Measurements from ENCODE around the gene FAM120B.
"Not testable (repeated sequence)": the region's sequence is repeated elsewhere in the genome, so short reads cannot be mapped to it uniquely, and the experiment has no call there.

Gene FAM120B

DNA sequence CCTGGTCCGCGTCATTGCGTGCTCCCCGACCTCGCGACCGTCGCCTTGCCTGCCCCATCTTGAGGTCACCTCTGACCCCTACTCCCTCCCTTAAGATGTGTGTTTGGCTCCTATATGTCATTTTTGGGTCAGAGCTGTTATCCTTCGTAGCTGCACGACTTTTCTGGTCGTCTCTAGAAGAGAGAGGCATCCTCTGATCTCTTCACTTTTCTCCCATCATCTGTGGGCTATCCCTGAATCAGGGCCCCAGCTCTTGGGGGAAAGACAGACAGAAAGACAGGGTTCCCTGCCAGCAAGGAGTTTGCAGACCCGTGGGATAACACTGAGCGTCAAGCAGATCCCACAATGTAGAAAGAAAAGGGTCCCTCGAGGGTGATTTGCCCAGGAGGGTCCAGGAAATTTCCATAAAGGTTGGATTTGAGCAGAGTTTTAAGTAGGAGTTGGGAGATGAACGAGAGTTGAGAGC is 555 bp downstream of the FAM120B start:
- no peak for DNase-seq

DNA sequence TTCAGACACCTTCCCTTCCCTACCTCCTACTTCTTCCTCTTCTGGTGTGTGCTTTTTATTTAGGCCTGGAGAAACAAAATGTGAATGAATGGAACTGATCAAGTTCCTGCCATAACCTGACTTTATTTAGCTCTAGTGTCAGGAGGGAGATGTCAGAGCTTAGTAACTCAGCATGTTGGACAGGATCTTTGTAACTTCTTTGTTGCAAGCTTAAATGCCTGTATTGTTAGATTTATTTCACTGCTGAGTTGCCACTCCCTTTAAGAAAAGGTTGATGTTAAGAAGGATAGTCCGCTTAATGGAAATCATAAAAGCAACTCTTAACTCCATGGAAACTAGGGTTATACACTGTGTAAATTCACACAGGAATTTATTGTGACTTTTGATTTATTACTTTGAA is 2.2 kb downstream of the FAM120B start:
- no peak for DNase-seq

DNA sequence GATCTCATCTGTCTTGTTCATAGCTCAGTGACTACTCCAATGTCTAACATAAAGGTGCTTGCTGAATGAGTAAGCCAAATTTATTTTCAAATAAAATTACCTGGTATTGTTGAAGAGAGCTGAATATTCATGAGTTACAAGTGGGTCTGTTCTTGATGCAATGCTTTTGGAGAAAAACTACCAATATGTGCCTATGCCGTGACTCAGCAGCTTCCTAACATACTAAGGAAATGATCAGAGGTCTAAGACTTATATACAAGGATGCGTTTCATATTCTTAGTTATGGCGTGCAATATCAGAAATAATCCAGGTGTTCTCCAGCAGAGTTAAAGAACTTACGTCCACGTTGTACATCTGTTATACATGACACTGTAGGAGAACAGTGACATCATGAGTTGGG is 5.1 kb downstream of the FAM120B start:
- no peak for DNase-seq

DNA sequence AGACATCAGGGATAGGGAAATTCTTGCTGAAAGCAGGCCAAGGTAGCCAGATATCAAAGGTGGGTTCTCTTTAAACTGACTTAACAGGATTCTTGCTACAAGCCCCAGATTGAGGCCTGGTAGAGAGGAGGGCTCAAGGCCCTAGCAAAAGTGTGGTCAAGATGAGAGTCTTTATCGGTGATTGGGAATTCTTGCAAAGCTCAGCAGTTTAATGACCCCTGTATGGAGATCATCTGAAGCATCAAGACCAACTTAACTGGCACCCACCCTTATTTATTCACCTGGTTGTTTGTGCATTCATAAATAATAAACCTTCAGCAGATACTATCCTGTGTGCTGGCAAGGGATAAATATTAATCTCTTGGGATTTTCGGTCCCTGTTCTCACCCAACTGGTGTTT is 6.3 kb downstream of the FAM120B start:
- DNase-seq = no peak

DNA sequence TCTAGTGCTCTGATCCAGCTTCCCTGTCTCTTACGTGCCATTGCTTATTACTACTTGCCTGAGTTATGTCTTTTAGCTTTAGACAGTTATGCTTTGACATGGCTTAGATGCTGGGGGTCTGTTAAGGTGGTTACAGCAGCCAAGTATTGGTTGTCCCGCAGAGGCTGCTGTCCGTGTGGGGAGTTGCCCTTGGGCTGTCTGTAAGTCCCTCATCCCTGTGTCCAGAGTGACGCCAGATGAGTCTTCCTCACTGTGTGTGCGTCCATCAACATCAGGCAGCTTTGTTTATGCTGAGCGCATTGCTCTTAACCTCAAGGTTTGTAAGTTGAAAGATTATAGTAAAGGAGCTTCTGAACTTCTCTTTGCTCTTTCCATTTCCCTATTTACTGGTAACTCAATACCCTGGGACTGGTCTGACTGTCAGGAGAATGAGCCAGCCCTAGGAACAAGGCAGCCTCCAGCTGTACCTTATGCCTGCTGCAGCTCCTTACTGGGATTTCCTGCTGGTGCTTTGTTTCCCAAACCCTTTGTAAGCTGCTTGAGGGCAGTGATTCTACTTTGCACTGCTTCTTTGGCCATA is 7.2 kb downstream of the FAM120B start:
- DNase-seq = no peak

DNA sequence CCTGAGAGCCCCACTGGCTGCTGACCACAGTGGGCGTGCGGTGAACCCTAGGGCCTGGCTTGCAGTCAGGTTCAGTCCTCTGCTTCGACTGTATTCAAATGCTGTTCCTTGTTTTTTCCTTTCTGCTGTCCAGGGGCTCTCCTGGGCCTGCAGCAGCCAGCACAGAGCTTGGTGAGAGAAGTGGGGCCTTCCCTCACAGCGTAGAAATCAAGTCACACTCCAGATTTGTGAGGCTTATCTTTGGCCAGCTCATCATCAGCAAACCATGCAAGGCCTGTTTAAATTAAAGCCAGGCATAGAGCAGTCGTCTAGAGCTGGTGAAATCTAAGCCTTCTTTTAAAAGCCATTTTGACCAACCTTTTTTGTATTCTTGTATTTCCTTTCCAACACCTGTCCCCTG is 8.4 kb downstream of the FAM120B start:
- DNase-seq = no peak

DNA sequence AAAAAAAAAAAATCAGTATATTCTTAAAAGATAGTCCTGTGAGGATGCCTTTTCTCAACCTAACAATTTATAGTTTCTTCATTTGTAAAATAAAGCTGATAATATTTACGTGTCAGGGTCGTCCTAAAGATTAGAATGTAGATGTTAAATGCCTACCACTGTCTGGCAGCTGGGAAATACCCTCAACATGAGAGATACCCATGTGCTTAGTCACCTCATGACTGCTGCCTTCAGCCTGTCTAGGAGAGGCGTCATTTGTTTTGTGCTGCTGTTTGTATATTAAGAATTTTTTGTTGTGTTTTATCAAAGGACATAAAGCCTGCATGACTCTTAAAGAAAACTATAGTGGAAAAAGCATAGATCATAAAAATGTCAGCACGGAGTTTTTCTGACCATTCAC is 9.5 kb downstream of the FAM120B start:
- DNase-seq = no peak

DNA sequence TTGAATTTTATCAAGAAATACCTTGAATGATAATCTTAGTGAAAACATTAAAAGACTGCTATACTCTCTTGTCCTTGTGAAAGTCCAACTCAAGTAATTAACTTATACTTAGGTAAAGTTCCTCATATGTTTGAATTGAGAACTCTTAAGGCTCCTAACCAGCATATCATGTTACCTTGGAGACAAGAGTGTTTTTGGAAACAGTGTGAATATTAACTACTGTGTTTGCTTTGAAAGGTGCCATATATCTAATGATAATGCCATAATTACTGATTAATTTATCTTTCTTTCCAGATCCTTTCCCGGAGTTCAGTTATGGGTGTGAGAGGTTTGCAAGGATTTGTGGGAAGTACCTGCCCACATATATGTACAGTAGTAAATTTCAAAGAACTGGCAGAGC is 10.5 kb downstream of the FAM120B start:
- no peak for DNase-seq

DNA sequence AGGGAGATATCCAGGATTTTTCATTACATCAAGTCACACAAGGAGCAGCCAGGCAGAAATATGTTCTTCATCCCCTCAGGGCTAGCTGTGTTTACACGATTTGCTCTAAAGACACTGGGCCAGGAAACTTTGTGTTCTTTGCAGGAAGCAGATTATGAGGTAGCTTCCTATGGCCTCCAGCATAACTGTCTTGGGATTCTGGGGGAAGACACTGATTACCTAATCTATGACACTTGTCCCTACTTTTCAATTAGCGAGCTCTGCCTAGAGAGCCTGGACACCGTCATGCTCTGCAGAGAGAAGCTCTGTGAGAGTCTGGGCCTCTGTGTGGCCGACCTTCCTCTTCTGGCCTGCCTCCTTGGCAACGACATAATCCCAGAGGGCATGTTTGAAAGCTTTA is 11.2 kb downstream of the FAM120B start:
- no peak for DNase-seq

DNA sequence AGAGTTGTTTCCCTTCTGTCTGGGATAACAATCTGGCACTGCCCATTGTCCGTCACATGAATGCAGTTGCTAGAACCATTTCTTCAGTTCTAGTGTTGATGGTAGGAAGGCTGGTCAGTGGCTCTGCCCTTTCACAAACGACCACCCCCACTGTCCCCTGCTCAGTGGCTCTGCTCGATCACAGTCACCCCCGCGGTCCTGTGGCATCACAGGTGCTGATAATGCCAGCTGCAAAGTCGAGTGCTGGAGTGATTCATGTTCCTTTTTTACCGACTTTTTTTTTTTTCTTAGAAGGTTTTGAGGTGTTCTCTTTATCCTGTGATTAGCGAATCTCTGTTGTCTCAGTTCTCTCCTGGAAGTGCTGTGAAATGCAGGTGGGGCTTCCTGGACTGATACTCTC is 22.8 kb downstream of the FAM120B start:
- no peak for DNase-seq

DNA sequence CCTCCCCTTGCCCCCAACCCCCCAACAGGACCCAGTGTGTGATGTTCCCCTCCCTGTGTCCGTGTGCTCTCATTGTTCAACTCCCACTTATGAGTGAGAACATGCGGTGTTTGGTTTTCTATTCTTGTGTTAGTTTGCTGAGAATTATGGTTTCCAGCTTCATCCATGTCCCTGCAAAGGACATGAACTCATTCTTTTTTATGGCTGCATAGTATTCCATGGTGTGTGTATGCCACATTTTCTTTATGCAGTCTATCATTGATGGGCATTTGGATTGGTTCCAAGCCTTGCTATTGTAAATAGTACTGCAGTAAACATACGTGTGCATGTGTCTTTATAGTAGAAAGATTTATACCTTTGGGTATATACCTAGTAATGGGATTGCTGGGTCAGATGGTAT is 28.6 kb downstream of the FAM120B start:
- DNase-seq = not testable (repeated sequence)

DNA sequence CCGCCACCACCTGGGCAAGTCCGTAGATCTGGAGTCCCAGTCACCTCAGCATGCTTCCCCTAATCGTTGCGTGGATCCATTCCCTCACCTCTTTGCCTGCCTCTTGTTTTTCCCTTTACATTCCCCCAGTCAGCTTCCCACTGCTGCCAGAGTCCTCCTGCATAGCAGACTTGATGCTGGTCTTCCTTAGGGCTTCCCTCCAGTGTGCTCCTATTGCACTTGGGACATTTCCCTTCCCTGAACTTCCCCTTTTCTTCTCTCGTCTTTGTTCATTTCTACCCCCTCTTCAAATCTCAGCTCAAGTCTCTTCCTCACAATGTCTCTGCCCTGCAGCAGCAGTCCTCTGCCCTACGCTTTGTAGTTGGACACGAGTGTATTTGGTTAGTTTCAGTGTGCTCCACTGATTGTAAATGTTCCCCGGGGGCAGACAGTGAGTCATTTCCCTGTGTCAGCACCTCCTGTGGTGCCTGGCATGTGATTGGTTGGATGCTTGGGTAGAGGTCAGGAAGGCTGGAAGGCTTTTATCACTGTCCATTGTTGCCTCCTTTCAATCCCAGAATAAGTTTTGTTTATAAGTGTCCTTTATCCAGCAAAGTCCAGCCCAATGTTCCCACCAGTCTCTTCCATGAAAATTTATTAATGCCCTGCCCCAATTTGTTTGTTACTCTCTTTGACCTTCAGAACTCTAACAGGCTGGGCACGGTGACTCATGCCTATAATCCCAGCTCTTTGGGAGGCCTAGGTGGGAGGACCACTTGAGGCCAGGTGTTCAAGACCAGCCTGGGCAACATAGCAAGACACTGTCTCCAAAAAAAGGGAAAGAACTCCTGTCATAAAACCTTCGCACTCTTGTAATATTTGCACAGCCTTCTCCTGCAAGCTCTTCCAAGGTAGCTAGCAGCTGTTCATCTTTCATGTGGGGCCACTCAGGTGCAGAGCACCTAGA is 38.3 kb downstream of the FAM120B start:
- DNase-seq = no peak

DNA sequence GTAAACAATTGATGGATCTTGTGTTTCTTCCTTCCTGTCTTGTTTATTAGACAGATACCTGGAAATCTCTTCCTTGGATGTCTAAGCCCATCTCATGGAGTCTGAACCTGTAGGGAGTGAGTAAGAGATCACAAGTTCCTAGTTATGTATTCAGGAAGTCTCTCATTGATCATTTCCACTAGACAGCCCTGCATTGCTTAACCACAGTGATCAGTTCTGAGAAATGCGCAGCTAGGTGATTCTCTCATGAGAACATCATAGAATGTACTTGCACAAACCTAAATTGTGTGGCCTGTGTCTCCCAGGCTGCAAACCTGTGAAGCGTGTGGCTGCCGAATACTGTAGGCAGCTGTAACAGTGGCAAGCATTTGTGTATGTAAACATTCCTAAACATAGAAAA is 39.1 kb downstream of the FAM120B start:
- no peak for DNase-seq

DNA sequence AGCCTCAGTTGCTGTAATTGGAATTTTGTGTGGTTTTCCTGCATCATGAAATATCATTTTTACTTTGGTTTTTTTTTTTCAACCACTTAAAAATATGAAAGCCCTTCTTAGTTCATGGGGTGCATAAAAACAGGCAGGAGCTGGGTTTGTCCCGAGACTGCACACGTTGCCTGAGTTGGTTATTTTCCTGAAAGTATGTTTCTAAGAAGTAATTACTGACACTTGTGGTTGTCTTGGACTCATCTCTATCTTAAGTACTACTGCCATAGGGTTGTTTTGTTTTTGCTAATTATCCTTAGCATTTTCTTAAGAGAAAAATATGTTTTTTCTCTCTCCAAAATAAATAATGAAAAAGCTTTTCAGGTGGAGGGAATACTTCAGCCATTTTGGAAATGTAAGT is 40.1 kb downstream of the FAM120B start:
- DNase-seq = no peak

DNA sequence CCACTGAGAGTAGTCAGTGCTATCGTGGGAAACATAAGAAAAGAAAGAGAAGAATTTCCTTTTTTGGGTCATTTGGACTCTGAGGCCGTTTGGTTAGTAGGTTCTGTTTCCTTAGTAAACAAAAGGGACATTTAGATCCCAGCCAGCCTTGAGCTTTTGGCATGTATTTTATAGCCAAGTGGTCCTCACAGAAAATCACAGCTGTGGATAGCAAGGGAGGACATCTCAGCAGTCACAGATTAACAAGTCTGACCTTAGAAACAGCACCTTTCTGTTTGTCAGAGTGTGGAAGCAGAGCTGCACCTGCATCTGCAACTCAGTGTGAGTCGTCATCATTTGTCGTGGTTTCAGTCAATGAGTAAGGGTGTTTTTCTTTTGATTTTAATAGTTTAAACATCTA is 40.5 kb downstream of the FAM120B start:
- DNase-seq = no peak

DNA sequence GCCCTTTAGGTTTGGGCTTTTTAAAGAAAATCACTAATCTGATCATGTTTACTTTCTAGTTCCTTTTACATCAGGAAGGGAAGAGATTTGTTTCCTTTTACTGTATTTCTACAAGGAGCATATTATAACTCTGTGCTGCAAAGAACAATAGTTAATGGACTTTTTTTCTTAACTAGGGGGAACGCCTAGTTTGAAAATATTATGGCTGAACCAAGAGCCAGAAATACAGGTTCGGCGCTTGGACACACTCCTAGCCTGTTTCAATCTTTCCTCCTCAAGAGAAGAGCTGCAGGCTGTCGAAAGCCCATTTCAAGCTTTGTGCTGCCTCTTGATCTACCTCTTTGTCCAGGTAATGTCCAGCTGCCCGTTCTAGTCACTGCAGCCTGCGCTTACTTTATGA is 41.4 kb downstream of the FAM120B start:
- DNase-seq = no peak

DNA sequence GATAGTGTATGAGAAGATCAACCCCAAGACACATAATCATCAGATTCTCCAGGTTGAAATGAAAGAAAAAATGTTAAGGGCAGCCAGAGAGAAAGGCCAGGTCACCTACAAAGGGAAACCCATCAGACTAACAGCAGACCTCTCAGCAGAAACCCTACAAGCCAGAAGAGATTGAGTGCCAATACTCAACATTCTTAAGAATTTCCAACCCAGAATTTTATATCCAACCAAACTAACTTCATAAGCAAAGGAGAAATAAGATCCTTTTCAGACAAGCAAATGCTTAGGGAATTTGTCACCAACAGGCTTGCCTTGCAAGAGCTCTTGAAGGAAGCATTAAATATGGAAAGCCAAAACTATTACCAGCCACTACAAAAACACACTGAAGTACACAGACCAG is 44.9 kb downstream of the FAM120B start:
- not testable (repeated sequence) for DNase-seq

DNA sequence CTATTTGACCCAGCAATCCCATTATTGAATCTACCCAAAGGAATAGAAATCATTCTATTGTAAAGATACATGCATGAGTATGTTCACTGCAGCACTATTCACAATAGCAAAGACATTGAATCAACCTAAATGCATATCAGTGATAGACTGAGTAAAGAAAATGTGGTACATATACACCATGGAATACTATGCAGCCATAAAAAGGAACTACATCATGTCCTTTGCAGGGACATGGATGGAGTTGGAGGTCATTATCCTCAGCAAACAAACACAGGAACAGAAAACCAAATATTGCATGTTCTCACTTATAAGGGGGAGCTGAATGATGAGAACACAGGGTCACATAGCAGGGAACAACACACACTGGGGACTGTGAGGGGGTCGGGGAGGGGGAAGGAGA is 48.6 kb downstream of the FAM120B start:
- not testable (repeated sequence) for DNase-seq

DNA sequence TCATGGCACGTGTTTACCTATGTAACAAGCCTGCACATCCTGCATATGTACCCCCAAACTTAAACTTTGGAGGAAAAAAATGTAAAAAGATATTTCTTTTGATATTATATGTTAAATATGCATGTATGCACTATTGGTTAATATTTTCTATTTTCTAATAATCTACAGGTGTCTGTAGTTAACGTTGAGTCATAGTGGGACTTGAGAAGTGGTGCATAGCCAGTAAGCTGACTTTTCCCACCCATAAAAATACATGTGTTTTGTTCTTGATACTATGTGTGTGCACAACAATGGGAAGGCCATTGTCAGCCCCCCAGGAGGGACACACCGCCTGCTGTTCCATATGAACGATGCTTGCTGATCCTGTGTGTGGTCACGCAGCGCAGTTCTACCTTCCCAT is 49.1 kb downstream of the FAM120B start:
- DNase-seq = no peak

DNA sequence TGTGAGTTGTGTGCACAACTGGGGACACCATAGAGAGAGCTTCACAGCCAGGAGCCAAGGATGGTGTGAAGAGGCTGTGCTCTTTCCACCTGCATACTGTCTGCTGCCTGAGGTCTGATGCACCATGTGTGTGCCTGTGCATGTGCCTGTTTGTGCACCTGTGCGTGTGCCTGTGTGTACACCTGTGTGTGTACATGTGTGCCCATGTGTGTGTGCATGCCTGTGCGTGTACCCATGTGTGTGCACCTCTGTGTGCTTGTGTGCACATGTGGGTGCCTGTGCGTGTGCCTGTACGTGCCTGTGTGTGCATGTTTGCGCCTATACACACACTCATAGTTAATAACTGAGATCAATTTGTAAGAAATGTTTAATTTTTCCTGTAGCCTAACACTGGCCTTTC is 51.3 kb downstream of the FAM120B start:
- no peak for DNase-seq

DNA sequence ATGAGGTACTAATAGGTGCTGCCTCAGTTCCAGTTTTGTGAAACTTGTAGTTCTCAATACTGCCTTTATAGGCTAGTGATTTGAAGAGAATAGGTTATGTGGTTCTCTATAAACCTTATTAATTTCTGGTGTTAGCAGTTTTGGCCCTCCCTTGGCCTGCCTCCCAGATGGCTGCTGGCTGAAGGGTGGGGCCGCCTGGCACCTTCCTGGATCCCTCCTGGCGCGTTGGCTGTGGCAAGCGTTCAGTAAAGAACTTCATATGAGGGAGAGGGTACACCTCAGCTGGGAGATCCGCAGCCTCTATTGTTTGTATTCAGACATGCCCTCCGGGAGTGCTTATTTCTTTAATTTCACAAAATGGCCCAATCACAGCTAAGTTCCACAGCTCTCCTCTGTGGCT is 51.9 kb downstream of the FAM120B start:
- no peak for DNase-seq

DNA sequence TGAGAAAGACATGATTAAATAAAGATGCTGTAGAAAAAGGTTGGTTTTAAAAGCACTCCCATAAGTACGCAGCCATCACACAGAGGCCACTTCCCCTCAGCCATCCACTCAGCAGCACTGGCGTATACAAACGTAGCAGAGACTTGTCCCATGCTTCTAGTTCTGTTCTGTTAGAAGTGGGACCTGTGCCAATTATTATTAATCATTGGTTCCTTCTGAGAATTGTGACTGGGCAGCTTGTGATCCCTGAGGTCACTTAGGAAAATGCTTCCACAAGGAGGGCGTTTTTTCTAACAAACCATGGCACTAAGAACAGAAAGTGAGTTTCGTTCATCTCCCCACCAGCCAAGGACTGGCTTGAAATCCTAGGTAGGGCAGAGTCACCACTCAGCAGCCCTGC is 53.9 kb downstream of the FAM120B start:
- no peak for DNase-seq

DNA sequence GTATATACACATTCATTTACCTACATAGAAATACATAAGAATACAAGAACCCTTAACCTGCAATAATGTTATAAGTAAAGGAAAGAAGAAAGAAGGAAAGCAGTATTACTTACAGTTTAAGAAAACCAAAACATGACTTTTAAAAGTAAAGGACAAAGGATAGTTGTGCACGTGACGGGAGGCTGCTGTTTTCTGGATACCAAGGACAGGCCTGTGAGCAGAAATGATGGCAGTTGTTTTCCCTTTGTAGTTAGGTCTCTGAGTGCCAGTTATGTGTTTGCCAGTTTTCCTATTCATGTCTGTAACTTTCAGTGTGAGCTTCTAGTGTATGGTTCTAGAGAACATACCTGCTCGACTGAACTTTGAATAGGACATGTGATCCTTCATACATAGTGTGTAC is 54.8 kb downstream of the FAM120B start:
- no peak for DNase-seq

DNA sequence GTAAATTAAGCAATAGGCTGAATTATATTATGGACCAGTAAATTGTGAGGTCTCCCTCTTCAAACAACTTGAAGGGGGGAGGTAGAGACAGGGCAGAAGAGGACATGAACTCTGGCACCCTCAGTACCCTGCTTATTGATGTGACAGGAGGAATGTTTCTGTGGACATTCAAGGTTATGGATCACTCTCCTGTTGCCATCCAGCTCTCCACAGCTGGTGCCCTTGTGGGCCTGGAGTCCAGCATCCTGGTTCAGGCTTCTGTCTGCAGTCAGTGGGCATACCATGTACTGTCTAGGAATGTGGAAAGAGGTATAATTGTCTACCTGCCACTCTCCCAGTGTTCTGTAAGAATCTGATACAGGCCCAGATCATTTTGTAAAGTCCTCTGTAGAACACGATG is 55.6 kb downstream of the FAM120B start:
- DNase-seq = no peak

DNA sequence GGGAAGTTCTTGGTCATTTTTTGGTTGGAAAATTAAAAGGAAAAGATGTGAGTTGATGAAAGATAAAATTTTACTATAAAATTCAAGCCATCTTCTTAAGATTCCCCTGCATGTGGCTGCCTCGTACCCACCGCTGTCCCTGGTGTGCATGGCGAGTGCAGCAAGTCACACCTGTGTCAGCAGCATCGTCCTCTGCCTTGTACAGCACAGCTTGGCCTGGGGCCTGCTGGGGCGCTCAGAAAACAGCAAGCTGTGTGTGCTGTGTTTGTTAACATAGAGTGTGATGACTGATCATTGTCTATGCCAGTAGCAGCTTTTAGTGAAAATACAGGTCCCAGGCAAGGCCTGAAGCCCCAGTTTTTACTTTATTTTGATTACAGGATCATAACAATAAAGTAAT is 56.7 kb downstream of the FAM120B start:
- no peak for DNase-seq

All from stimulated activated CD4-positive, alpha-beta T cell treated with anti-CD3 and anti-CD28 coated beads, Interleukin-4, amount 100 ng/mL, for 24 hours (primary cell).